Measurements from ENCODE around the gene CLEC20A.

GRCh38 chr1:178486100-178487069 lies 10.4 kb downstream of the CLEC20A start:
- TF ChIP-seq, protein P1, sequence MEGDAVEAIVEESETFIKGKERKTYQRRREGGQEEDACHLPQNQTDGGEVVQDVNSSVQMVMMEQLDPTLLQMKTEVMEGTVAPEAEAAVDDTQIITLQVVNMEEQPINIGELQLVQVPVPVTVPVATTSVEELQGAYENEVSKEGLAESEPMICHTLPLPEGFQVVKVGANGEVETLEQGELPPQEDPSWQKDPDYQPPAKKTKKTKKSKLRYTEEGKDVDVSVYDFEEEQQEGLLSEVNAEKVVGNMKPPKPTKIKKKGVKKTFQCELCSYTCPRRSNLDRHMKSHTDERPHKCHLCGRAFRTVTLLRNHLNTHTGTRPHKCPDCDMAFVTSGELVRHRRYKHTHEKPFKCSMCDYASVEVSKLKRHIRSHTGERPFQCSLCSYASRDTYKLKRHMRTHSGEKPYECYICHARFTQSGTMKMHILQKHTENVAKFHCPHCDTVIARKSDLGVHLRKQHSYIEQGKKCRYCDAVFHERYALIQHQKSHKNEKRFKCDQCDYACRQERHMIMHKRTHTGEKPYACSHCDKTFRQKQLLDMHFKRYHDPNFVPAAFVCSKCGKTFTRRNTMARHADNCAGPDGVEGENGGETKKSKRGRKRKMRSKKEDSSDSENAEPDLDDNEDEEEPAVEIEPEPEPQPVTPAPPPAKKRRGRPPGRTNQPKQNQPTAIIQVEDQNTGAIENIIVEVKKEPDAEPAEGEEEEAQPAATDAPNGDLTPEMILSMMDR (IDR thresholded peaks at IDR 0.05) = no peak
- no peak for TF ChIP-seq POLR2A (IDR thresholded peaks at IDR 0.05)
